ENCODE measurements around the gene RNF175.

RNF175 gene

DNA sequence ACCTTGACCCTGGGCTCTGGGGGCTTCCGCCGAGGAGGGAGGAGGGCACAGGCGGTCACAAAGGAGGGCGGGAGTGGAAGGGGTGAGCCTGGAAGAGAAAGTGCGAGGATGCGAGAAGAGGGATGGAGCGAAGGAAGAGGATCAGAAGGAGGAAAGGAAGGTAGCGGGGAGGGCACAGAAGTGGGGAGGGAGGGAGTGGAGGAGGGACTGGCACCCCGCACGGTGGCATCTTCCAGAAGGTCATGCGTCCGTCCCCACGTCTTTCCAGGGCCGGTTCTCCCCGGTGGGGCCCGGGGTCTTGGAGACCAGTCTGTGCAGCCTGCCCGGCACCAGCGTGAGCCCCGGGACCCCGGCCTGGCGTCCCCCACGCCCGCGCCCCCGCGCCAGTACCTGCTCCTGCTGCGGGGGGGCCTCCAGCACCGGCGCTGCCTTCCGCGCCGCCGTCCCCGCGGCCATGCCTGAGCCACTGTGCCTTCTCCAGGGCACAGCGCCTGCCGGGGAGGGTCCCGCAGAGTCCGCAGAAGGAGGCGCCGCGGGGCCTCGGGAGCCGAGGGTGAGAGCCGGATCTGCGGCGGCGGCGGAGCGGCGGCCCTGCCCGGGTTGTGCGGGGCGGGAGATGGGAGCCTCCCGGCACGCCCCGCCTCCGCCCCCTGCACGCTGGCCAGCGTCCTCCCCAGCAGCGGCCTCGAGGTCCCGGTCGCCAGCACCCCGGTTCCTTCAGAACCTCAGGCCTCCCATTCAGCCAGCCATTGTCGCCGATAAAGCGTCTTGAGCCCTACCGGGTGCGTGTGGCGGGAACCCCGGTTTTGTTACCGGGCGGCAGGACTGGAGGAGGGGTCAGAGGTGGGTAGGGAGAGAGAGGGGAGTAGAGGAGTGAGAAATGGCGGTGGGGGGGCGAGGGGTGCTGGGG lies at the start of gene RNF175:
TSS of gene RNF175 (minus strand) at position 618 of the 910 bp plus-strand sequence. CDS start at position 456, 162 bp downstream.
- DNase-seq, result no peak

DNA sequence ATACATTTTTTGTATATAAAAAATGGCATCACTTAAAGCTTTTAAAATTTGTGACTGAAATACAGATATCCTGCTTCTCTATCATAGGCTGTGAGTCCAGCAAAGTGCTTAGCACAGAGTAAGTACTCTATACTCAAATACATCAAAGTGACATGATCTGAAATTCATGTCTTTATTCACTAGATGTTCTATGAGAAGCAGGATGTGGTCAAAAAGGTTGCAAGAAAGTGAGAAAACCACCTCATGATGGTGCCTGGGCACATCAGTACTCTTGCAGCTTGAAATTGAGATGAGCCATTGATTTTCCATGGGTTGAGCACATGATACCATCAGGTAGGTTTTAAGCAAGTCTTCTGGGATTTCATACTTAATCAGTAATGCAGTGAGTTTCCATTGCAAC lies 49.5 kb upstream of the RNF175 start:
- no peak for DNase-seq

DNA sequence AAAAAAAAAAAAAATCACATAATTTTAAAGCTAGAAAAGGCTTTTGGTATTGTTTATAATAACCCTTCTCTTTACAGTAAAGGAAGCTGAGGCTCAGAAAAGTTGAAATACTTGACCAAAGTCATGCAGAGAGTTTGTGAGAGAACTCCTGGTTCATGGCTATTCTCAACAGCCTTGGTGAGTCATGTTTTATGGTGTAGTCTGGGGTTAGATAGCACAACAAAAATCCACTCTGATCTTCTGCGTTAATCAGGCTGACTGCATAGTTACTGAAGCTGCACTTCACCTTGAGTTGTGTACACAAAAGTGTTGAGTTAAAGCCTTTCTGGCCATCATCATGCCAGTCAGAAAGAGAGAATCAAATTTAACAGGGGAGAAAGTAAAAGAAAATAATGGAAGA lies 48.4 kb upstream of the RNF175 start:
- no peak for DNase-seq

DNA sequence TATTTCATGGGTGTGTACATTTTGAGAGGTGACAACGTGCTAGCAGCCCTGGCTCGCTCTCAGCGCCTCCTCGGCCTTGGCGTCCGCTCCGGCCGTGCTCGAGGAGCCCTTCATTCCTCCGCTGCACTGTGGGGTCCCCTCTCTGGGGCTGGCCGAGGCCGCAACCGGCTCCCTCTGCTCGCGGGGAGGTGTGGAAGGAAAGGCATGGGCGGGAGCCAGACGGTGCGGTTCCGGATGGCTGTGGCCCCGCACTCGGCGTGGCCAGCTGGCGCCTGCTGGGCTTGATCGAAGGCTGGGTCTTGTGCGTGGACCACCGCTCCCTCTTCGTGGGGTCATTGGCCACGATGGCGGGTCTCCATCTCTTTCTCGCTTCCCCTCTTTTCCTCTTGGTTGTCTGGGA lies 46.2 kb upstream of the RNF175 start:
- DNase-seq, result no peak

DNA sequence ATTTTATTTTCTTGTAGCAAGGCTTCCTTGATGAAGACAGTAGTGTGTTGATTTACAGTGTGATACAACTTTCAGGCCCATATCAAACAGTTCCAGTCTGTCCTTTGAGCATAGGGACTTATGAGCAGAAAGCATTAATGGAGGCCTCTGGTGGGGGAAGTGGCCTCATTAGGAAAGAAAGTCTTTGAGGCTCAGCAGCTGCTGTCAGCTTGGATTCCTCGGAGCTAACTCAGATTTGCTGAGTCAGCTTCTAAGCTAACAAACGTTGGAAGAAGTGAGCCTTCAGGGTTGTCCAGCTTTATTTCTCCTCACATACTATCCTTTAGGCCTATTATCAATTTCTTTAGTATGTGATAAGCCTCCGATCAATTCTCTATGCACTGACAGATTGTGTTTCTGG lies 44.9 kb upstream of the RNF175 start:
- no peak for DNase-seq

DNA sequence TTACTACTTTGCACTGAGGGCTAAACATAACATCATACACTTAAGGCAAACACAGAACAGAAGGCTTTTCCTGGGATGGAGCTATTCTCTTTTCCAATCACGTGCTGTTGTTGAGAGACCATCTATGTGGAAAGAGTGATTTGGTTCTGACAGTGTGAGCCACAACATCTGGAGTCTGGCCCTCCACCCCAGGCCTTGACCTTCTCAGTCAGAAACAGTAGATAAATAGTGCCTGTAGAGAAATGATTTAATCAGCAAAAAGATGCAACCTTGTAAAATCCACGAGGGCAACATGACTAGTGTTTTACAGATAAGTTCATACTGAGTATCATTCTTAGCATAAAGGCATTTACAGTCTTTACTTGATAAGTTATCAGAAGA lies 39.9 kb upstream of the RNF175 start:
- DNase-seq, result no peak

DNA sequence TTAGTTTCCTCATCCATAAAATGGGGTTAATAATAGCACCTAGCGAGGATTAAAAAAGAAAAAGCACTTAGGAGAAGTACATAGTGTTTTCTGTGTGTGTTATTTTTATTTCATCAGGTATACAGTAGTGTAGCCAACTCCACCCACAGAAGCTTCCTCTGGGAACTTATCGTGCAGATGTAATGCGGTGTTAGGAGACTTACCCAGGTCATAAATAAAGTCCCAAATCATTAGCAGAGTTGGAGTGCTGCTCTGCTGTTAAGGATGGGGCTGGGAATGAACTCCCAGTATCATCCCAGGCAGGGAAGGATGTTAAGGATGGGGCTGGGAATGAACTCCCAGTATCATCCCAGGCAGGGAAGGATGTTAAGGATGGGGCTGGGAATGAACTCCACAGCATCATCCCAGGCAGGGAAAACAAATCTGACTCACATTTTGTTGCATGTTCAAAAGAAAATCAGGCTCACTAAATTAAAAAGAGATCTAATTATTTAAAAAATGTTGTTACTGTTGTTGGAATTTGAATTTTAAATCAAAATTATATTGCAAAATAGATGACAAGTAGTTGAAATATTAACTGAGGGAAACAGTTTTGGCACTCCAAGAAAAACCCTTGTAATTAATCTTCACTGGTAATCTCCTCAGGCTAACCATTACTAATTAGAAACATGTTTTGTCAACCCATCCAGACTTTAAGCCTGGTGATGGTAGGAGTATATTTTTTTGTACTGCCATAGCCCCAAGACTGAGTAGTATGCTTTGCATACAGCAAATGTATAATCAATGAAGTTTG lies 39.3 kb upstream of the RNF175 start:
- no peak for DNase-seq

DNA sequence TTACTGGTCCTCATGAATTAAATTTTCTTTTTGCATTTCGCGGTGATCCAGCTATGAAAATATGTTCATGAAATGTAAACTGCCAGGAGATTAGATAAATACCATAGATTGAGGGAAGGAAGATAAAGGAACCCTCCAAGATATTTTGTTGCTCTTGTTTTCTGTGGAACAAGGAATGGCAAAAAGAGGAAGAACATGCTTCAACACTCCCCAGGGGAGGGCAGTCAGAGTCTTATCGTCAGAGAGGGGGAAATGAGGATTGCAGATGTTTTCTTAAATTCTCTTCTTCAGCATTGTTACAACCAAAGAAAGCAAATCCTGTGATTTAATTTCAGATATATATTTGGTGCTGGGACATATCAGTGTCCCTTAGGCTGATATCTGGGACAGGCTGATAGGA lies 38.6 kb upstream of the RNF175 start:
- DNase-seq, result no peak

DNA sequence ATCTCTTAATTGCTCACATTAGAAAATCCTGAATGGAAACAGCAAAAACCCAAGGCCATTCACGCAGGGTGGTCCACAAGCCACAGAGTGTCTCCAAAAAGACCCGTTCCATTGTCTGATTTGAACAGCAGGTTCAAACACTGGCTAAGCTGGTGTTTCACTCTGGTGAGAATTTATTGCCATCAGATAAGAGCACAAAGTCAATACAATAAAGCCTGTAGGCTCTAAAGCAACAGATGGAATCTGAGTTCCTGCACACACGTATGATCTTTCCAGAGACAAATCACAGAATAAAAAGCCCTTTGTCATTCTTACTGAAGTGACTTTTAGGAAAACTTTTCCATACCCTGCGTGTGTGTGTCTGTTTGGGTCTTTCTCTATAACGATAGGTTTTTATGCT lies 34.2 kb upstream of the RNF175 start:
- no peak for DNase-seq

DNA sequence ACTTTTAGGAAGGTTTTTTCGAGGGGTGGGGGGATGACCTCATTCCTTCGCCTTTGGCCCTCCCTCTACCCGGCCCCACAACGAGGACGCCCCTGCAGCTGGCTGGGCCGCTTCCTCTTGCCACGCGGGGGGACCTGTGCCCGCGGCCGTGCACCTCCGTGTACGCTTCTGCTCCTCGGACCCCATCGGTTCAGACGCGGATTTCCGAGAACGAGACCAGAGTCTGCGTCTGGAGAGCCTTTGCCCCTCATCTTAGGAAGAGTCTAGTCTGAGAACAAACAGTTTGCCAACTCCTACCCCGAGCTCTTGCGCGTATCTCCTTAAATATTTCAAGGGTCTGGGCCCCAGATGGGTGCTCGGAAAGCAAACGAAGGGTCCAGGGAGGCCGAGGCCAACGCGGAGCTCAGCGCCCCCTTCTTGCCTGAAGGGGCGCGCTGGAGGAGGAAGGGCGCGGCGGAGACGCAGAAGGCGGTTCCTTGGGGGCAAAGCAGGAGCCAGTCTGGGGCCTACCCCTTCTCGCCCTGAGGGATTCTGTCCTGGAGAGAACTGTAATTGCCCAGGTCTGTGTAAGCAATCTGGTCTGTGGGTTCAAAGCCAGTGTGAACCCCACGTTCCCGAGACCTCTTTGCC lies 32.9 kb upstream of the RNF175 start:
- no peak for DNase-seq

DNA sequence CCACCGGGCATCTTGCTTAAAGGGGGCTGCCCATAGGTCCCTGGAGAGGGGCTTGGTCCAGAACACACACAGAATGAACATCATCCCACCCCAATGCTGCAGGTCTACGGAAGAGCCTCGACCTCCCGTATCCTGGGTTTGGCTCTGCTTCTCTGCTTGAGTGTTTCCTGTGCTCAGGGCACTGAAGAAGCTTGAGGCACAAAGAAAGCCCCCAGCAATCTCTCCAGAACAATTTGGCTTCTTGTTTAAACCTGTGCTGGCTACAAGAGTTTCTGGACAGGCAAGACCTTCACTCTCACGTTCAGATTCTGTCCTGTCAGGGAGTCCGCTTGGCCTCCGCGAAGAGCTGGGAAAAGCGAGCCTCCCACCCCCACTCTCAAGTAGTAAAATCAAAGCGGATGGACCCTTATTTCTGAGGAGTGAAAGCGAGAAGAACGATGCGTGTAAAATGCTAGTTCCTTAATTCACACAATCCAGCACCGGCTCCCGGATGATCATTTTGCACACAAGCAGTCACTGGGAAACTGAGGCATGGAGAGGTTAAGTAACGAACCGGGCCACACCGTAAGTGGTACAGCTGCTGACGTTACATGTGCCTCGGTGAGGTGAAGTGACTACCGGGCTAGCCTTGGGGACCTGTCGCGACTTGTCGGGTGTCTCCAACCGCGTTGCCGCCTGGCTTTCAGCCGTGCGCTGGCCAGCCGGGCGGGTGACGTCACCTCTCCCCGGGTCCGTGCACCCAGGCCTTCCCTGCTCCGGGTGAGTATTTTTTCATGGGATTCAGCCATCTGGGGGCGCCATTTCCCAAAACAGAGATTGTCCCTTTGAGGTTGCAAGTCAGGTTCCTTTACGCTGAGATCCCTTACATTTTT lies 32.2 kb upstream of the RNF175 start:
- no peak for DNase-seq

DNA sequence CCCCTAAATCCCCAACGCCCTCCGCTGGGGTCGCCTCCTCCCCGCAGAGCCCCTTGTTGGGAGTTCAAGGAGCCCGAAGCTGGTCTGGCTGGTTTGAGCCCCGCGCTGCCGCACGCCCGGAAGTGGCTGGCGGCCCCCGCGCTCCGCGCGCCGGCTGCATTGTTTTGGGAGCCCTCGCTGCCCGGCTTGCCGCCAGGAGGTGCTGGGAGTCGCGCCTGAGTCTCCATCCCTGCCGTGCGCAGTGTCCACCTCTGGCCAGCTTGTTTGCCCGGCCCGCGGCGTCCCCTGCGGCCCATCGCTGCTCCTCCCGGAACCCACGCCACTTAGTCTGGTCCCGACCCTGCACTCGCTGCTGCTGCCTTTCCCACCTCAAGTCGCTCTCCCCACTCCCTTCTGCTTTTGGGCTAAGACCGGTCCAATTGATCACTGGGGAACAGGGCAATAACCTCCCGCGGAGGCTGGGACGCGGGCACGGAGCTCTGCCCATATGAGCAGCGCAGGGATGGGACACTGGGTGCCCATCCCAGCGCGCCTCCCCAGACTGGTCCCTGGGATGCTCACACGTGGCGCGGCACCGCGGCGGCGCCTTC lies 31.2 kb upstream of the RNF175 start:
- DNase-seq, result no peak

DNA sequence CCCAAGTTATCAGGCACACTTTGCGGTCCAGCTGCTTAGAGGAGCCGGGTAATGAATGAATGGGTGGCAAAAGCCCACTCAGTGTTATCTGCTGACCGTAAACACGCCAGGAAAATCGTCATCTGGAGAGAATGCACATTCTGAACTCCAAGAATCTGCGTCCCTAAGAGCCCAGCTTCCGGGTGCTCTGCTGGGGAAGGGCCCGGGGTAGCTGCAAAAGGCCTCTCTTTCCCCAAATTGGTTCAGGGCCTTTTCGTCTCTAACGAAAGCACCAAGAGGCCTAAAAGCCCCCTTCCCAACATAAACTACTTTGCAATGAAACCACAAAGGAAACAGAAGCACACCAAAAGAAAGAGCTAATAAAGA lies 30.7 kb upstream of the RNF175 start:
- DNase-seq, result no peak

DNA sequence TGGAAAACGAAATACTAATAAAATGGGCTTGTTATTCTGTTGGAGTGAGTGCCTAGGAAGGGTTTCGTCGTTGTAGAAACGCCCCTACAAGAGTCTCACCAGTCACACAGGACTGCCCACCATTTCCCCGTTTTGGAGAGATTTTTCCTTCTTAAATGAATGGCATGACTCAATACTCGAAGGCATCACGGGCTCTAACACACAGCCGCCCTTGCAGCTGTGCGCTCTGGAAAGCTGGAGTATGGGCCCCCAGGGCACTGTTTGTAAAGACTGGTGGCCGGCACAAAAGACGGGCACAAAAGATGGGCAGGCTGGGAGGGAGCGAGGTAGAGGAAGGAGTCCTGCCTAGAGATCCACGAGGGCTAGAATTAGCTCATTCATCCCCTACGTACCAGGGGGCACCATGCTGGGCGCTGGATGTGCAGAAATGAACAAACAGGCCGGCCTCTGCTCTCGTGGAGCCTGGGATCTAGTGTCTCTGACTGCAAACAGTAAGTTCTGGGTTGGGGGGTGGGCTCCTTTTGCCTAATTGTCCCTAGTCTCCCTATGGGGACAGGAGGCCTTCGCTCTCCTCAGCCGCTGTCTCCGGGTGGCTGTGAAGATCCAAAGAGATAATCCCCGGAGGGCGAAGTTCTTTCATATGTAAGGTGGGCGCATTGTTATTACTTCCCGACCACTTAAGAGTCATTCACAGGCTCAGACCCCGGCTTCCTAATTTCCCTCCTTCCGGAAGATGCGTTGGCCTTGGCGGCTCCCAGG lies 30.1 kb upstream of the RNF175 start:
- DNase-seq, result no peak

DNA sequence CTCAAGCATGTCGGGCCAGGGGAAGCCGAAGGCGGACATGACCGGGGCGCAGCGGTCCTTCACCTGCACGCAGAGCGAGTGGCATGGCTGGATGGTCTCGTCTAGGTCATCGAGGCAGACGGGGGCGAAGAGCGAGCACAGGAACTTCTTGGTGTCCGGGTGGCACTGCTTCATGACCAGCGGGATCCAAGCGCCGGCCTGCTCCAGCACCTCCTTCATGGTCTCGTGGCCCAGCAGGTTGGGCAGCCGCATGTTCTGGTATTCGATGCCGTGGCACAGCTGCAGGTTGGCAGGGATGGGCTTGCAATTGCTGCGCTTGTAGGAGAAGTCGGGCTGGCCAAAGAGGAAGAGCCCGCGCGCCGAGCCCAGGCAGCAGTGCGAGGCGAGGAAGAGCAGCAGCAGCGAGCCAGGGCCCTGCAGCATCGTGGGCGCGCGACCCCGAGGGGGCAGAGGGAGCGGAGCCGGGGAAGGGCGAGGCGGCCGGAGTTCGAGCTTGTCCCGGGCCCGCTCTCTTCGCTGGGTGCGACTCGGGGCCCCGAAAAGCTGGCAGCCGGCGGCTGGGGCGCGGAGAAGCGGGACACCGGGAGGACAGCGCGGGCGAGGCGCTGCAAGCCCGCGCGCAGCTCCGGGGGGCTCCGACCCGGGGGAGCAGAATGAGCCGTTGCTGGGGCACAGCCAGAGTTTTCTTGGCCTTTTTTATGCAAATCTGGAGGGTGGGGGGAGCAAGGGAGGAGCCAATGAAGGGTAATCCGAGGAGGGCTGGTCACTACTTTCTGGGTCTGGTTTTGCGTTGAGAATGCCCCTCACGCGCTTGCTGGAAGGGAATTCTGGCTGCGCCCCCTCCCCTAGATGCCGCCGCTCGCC lies 28.8 kb upstream of the RNF175 start, which contains the start of gene SFRP2:
TSS of gene SFRP2 (minus strand) at position 671 of the 864 bp plus-strand sequence. CDS start at position 423, 248 bp downstream.
- DNase-seq, result no peak

DNA sequence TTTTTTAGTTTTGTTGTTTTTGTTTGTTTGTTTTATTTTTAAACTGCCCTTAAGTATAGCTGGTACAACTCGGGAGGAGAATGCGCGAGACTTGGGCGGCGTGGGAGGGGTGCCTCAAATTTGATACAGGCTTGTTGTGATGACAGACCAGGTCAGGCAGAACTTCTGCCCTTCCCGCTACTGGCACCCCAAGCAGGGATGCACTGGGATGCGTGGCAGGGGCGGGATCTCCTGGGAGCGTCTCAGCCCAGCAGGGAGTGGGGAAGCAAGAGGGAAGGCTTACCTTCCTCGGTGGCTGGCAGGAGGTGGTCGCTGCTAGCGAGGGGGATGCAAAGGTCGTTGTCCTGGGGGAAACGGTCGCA lies 28.2 kb upstream of the RNF175 start:
- no peak for DNase-seq

DNA sequence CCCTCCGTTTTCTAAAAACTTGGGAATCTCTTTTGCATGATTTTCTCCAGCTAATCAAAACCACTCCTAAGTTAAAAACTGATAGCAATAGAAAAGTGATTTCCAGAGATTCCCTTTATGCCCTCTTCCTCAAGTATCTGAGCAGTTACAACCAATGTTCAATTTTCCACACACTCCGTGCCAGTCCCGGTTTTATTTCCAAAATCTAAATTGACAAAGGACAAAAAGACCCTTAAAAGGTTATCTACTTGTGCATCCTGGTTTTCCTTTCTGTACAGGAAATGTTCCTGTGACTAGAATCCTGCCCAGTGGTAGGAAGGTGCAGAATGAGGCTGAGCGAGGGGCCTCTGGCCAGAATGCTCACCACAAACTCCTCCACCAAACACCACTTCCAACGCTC lies 27.8 kb upstream of the RNF175 start:
- no peak for DNase-seq

DNA sequence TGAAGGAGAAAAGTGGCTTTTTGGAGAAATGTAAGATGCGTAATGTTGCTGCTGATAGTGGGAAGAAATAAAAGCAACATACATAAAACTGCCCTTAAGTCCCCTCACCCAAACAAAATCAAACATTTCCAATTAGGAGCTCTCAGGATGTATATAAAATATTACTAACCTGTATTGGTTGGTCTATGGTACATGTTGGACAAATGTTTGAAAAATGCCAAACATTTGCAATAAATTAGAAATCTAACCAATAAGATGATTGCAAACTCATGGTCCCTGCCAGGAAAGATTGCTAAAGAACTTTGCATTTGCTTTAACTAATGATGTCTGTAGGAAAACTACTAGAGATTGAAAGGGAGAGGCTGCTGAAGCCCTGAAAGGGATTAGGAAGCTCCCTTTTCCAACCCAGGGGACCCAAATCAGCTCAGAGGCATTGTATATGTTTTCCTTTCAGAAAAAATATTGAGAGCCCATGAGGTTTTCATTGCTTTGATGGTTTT lies 27.3 kb upstream of the RNF175 start:
- DNase-seq, result no peak

DNA sequence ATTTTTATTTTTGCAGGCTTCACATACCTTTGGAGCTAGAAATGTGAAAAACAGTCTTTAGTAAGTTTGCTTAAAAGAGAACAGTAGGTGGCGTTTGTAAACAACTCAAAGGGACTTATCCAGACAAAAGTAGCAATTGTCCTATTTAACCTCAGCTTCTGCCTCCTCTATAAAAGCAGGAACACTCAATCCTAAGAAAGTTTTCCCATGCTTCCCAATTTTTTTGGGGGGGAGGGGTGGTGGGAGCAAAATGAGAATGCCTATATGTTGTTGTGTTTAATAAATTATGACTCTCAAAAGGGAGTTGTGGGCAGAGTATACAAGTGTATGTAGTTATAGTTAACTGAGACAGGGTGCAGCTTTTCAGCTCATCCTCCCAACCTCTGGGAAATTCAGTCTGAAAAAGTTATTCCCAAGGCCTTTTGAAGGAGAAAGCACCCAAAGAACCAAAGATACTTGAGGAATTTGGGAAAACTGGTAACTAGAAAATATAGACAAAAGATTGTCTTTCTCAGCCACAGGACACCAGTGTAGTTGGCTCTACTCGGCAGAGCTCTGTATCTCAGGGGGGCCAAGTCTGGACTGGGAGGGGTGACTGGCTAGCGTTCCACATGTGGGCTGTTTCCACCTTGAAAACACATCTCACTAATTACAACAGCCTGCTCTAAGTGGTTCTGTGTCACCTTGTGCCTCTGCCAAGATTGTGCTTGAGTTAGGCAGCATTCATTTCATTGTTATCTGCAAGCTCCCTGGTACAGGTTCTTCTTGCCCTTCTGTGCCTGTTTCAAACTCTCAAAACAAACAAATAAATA lies 26.3 kb upstream of the RNF175 start:
- DNase-seq, result no peak
